DLD1 (cell line): ENCODE results near the gene TMEM208.

Experiments used
- in situ Hi-C: cut with HindIII; loops from 2 replicates; pipeline ENCODE4 v1.10.0; 2017; ENCODE audit warnings: low sequenced_read_pairs

Gene TMEM208

GRCh38 chr16:67207249-67208091 lies 19.5 kb upstream of the TMEM208 start:
- in situ Hi-C loops = no loop called here

GRCh38 chr16:67208154-67208896 lies 18.6 kb upstream of the TMEM208 start:
- in situ Hi-C loops = no loop called here

DNA sequence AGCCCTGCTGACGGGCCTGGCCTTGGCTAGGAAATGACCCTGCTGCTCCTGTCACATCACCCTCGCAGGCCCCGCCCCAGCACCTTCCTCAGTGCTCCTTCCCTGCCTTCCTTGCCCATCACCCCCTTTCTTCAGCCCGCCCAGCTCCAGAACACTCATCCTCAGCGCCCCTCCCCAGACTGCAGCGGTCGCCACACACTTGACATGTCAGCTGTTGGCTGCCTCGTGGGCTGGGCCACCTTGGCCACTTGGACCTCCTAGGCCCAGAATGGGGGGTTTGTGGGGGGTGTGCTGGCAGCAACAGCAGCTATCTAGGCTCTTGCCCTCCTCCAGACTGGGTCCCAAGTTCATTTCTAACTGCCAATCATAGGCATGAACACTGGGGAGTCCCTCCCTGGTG lies 17.4 kb upstream of the TMEM208 start:
- in situ Hi-C loops = no loop called here

GRCh38 chr16:67210069-67210937 lies 16.6 kb upstream of the TMEM208 start:
- in situ Hi-C loops = no loop called here

- in situ Hi-C loops = no loop called here
These were observed 15.3 kb upstream of the TMEM208 start for GRCh38 chr16:67211674-67212073.

DNA sequence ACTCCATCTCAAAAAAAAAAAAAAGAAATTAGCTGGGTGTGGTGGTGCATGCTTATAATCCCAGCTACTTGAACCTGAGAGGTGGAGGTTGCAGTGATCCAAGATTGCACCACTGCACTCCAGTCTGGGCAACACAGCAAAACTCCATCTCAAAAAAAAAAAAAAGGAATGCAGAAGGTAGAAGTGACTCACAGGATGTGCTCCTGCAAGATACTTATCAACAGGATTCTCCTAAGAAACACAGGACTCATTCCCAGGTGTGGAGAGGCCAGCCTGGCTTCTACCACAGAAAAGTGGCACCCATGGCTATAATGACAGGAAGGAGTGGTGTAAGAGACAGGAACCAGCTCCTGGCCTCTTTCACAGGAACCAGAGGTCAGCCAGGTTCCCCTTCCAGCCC lies 14.2 kb upstream of the TMEM208 start:
- in situ Hi-C loops = no loop called here

GRCh38 chr16:67213197-67214019 lies 13.5 kb upstream of the TMEM208 start:
- in situ Hi-C loops = no loop called here

GRCh38 chr16:67215706-67216105 lies 11.2 kb upstream of the TMEM208 start:
- in situ Hi-C loops = no loop called here

GRCh38 chr16:67216612-67217490 lies 10.1 kb upstream of the TMEM208 start:
- in situ Hi-C loops = no loop called here

DNA sequence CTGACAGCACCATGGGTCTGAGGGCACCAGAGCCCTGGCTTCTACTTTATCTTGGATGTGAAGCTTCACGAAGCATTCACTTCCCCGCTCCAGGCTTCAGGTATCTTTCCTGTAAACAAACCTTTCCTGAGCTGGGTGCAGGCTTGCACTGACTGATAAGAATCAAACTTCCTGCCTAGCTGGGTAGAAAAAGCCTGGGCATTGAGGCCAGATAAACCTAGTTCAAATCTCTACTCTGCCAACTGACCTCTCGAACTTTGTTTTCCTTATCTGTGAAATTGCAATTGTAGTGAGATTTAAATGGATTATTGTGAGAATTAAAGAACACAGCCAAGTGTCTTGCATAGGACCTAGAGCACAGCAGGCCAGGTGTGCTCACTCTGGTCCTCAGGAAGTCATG lies 2.9 kb upstream of the TMEM208 start:
- in situ Hi-C loops = no loop called here

GRCh38 chr16:67226295-67226803 lies 581 bp upstream of the TMEM208 start:
- in situ Hi-C loops = no loop called here

- in situ Hi-C loops = no loop called here
These were observed 614 bp downstream of the TMEM208 start for GRCh38 chr16:67227567-67227921.

DNA sequence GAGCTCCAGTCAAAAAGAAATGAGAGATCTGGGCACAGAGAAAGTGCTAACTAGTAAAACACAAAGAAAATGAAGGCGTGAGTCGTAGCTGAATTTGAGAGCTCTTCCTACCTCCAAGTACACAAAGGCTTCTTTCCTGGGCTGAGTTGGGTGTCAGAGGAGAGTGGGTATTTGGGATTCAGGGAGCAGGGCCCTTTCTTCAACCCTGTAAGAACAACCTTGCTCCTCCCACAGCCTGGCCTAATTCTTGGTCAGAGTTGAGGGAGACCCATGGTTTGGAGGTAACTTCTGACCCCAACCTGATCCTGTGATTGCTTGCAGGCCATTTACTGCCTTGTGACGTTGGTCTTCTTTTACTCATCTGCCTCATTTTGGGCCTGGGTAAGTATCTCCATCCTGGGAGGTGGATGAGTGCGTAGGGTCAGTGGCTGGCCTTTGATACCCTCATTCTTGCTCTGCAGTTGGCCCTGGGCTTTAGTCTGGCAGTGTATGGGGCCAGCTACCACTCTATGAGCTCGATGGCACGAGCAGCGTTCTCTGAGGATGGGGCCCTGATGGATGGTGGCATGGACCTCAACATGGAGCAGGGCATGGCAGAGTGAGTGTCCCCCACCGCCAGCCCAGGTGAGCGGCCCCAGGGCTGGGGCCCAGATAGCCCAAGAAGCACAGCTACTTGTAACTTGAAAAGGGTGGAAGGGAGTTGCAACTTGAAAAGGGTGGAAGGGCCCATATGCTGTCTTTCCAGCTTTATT lies 1.3 kb downstream of the TMEM208 start:
- in situ Hi-C loops = no loop called here

DNA sequence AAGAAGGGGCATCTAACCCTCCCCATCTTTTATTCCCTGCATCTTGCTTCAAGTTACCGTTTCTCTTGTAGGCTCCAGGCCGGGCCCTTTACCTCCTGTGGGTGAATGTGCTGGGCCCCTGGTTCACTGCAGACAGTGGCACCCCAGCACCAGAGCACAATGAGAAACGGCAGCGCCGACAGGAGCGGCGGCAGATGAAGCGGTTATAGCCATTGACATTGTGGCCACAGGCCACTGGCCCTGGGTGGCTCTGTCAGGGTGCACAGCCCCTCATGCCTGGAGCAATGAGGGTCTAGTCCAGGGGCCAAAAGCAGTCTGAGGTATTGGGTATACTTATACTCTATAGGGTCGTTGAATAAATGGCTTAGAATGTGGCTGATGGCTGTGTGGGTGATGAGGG lies 2.0 kb downstream of the TMEM208 start:
- in situ Hi-C loops = no loop called here

GRCh38 chr16:67229906-67230808 lies 3.2 kb downstream of the TMEM208 start:
- in situ Hi-C loops = no loop called here

GRCh38 chr16:67230809-67231660 lies 4.1 kb downstream of the TMEM208 start:
- in situ Hi-C loops = no loop called here

DNA sequence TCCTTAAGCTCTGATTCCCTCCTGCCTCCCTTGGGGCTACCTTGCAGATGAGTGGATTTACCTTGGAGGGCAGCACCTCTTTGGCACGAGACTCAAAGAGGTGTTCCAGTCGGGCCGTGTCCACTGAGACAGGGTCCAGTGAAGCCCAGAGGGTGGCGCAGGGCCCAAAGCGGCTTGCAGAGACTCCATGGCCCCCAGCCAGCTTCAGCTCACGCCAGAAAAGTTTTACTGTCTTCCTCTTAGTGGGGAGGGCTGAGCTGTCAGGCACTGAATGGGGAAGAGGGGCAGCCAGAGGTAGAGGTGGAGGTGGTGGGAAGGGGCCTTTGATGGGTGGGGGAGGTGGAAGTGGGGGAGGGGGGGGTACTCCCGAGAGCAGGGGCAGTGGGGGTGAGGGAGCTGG lies 6.7 kb downstream of the TMEM208 start:
- in situ Hi-C loops = no loop called here
